Natural killer cell (primary cell): Measurements from ENCODE around the gene KIAA2012. TPM values are rescaled to one million over a fixed set of nuclear protein-coding genes. Genes with fewer than 3 reads are reported as not detected.
"Not testable (repeated sequence)": the region's sequence is repeated elsewhere in the genome, so short reads cannot be mapped to it uniquely, and the experiment has no call there.

Experiments
- ATAC-seq, 3 donors: fragments of 150-1000 bp in 2 of 3; fragments of 200-7000 bp in 1 of 3; cut with Tn5 transposase; 1 replicate in 1 of 3; 2 replicates in 2 of 3; pipeline ENCODE4 v1.10.0; 2021; ENCODE audit warnings: mild to moderate bottlenecking in 2 of 3, moderate library complexity in 2 of 3
- DNase-seq, 2 donors: peaks; one replicate each; pipeline versions ENCODE4 v3.0.0 to v3.0.0-alpha.2; 2013 to 2021; ENCODE audit warnings: mixed read lengths in 1 of 2
- H3K27ac ChIP-seq: one replicate; pipeline ENCODE4 v1.5.1; 2013; ENCODE audit warnings: mild to moderate bottlenecking, low read length
- H3K27me3 ChIP-seq: one replicate; pipeline ENCODE4 v1.6.1; 2013; ENCODE audit warnings: low read length; ENCODE audit not compliant: control insufficient read depth, insufficient read depth
- H3K36me3 ChIP-seq: one replicate; pipeline ENCODE4 v1.6.1; 2013; ENCODE audit warnings: low read length; ENCODE audit not compliant: control insufficient read depth, insufficient read depth
- H3K4me1 ChIP-seq: one replicate; pipeline ENCODE4 v1.6.1; 2013; ENCODE audit warnings: low read length; ENCODE audit not compliant: control insufficient read depth, insufficient read depth
- H3K4me3 ChIP-seq: one replicate; pipeline ENCODE4 v1.5.1; 2013; ENCODE audit warnings: low read length
- H3K9me3 ChIP-seq: one replicate; pipeline ENCODE4 v1.6.1; 2013; ENCODE audit warnings: low read length; ENCODE audit not compliant: control insufficient read depth, insufficient read depth
- H3K27ac Mint-ChIP-seq, 2 donors: one replicate each; pipeline ENCODE4 v1.8.0; 2022; ENCODE audit warnings: mild to moderate bottlenecking in 2 of 2, mixed read lengths in 2 of 2, moderate library complexity in 1 of 2
- H3K27me3 Mint-ChIP-seq, 2 donors: one replicate each; pipeline ENCODE4 v1.8.0; 2022; ENCODE audit warnings: low read depth in 2 of 2, mixed read lengths in 2 of 2
- H3K36me3 Mint-ChIP-seq: one replicate; pipeline ENCODE4 v1.8.0; 2022; ENCODE audit warnings: mixed read lengths
- H3K4me1 Mint-ChIP-seq, 2 donors: one replicate each; pipeline ENCODE4 v1.8.0; 2022; ENCODE audit warnings: mixed read lengths in 2 of 2
- H3K4me3 Mint-ChIP-seq: one replicate; pipeline ENCODE4 v1.8.0; 2022; ENCODE audit warnings: mild to moderate bottlenecking, moderate library complexity, mixed read lengths
- H3K9me3 Mint-ChIP-seq, 2 donors: one replicate each; pipeline ENCODE4 v1.8.0; 2022; ENCODE audit warnings: mixed read lengths in 2 of 2
- WGBS: methylation state at CpG from one replicate; pipeline ENCODE4 v1.1.7; 2013; ENCODE audit warnings: missing lambda C conversion rate; ENCODE audit not compliant: insufficient coverage; 5-methylcytosine and 5-hydroxymethylcytosine counted together
- intact Hi-C: fragments of 100-400 bp; cut with micrococcal nuclease; formaldehyde crosslinking; loops from one replicate; pipeline ENCODE4 v1.14.2; 2022
- total RNA-seq, 4 donors: library from RNA; stranded (reverse); fragments of 120-200 nt in 1 of 4; gene quantifications; one replicate each; pipeline versions ENCODE4 v1.2.3 to v1.2.4, GENCODE V29; 2013 to 2022
- TF ChIP-seq, protein P1 (sequence below): fragments of 200-600 bp; IDR thresholded peaks from one replicate; pipeline ENCODE4 v1.8.0; 2022; ENCODE audit warnings: antibody characterized with exemption

Gene KIAA2012
- total RNA-seq, 3 donors from 2014 or later (not counting 1 experiment from before 2014, with no cell fraction given) = not detected

DNA sequence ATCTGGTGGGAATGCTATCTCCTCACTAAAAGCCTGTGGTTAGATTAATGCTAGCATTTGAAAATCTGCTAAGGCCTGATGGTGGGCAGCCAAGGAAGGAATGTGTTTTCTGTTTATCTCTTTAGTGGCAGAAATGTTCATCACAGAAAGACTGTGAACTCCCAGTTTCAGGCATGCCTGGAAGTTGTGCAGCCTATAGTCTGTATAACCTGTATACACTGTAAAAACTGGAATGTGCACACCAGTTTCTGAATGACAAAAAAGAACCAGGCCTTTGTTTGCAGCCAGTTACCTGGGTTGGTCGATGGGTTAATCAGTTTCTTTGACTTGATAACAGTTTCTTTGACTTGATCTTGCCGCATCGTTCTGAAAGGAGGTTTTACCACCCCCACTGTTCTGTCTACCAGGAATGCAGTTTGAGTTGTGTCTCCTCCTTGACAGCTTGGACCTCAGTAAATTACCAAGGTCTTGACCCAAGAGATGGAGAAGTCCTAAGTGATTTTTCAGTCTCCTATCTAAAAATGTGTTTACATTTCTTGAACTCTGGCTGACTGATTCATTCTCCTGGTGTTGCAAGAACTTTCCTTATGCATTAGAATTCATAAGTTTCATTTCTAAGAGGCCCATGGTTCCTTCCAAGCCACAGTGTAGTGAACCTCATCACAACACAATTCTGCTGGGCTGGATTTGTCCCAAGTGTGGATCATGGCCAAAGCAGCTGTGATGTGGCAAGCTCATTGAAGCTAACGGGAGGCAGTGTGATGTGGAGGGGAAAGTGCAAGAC is 62.2 kb downstream of the KIAA2012 start:
- WGBS = 86% methylated on average over 4 of the region's 4 CpGs
- H3K27ac Mint-ChIP-seq = no peak overlapping the region
- Histone ChIP-seq H3K36me3 (no peaks in the 10 kb centered on the region), H3K4me1 (no peaks in the 10 kb centered on the region), H3K9me3 (no peaks in the 10 kb centered on the region), H3K4me3 (no peak overlapping the region), H3K27me3 (no peaks in the 10 kb centered on the region), H3K27ac (no peak overlapping the region)
- H3K36me3 Mint-ChIP-seq = no peaks in the 10 kb centered on the region
- no peak overlapping the region for H3K4me3 Mint-ChIP-seq
- no peaks in the 10 kb centered on the region for H3K9me3 Mint-ChIP-seq
- DNase-seq (no peak), ATAC-seq (no peak)
- H3K27me3 Mint-ChIP-seq = peaks cover 0 to 5% of the 10 kb centered on the region in 2 donors
- H3K4me1 Mint-ChIP-seq = no peaks in the 10 kb centered on the region
- TF ChIP-seq, protein P1, sequence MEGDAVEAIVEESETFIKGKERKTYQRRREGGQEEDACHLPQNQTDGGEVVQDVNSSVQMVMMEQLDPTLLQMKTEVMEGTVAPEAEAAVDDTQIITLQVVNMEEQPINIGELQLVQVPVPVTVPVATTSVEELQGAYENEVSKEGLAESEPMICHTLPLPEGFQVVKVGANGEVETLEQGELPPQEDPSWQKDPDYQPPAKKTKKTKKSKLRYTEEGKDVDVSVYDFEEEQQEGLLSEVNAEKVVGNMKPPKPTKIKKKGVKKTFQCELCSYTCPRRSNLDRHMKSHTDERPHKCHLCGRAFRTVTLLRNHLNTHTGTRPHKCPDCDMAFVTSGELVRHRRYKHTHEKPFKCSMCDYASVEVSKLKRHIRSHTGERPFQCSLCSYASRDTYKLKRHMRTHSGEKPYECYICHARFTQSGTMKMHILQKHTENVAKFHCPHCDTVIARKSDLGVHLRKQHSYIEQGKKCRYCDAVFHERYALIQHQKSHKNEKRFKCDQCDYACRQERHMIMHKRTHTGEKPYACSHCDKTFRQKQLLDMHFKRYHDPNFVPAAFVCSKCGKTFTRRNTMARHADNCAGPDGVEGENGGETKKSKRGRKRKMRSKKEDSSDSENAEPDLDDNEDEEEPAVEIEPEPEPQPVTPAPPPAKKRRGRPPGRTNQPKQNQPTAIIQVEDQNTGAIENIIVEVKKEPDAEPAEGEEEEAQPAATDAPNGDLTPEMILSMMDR = no peak
- intact Hi-C loops = no loop called here

DNA sequence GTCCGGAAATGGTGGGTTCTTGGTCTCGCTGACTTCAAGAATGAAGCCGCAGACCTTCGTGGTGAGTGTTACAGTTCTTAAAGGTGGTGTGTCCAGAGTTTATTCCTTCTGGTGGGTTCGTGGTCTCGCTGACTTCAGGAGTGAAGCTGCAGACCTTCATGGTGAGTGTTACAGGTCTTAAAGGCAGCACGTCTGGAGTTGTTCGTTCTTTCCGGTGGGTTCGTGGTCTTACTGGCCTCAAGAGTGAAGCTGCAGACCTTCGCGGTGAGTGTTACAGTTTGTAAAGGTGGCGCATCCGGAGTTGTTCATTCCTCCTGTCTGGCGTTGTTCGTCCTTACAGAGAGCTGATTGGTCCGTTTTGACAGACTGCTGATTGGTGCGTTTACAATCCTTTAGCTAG is 63.0 kb downstream of the KIAA2012 start:
- H3K27ac ChIP-seq, H3K4me3 Mint-ChIP-seq, H3K9me3 Mint-ChIP-seq, DNase-seq, H3K36me3 ChIP-seq, H3K36me3 Mint-ChIP-seq, H3K27me3 Mint-ChIP-seq, H3K4me3 ChIP-seq, H3K27ac Mint-ChIP-seq, H3K9me3 ChIP-seq, H3K4me1 ChIP-seq, intact Hi-C loops, H3K27me3 ChIP-seq, ATAC-seq, H3K4me1 Mint-ChIP-seq: not testable (repeated sequence)
- 81% methylated on average over 18 of the region's 18 CpGs for WGBS

DNA sequence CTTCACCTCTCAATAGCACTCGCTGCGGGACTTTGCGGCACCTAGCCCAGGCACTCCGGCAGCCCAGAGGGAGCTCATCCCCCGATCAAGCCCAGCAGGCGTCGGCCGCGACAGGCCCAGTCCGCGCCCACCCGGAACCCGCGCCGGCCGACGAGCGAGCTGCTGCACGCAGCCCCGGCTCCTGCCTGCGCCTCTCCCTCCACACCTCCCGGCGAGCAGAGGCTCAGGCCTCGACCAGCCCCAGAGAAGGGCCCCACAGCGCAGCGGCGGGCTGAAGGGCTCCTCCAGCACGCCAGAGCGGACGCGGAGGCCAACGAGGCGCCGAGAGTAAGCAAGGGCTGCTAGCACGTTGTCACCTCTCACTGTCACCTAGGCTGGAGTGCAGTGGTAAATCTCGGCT is 63.5 kb downstream of the KIAA2012 start:
- H3K9me3 Mint-ChIP-seq = no peaks in the 10 kb centered on the region
- H3K27me3 Mint-ChIP-seq = peaks cover 0 to 5% of the 10 kb centered on the region in 2 donors
- H3K4me1 Mint-ChIP-seq = no peaks in the 10 kb centered on the region
- DNase-seq (no peak), ATAC-seq (no peak)
- no peak overlapping the region for H3K27ac ChIP-seq
- no peak overlapping the region for H3K27ac Mint-ChIP-seq
- H3K4me3 ChIP-seq = no peak overlapping the region
- intact Hi-C loops = no loop called here
- no peaks in the 10 kb centered on the region for H3K9me3 ChIP-seq
- H3K36me3 ChIP-seq = no peaks in the 10 kb centered on the region
- no peaks in the 10 kb centered on the region for H3K27me3 ChIP-seq
- TF ChIP-seq, protein P1 = no peak
- no peaks in the 10 kb centered on the region for H3K4me1 ChIP-seq
- H3K36me3 Mint-ChIP-seq = no peaks in the 10 kb centered on the region
- no peak overlapping the region for H3K4me3 Mint-ChIP-seq
- 95% methylated on average over 36 of the region's 36 CpGs for WGBS

DNA sequence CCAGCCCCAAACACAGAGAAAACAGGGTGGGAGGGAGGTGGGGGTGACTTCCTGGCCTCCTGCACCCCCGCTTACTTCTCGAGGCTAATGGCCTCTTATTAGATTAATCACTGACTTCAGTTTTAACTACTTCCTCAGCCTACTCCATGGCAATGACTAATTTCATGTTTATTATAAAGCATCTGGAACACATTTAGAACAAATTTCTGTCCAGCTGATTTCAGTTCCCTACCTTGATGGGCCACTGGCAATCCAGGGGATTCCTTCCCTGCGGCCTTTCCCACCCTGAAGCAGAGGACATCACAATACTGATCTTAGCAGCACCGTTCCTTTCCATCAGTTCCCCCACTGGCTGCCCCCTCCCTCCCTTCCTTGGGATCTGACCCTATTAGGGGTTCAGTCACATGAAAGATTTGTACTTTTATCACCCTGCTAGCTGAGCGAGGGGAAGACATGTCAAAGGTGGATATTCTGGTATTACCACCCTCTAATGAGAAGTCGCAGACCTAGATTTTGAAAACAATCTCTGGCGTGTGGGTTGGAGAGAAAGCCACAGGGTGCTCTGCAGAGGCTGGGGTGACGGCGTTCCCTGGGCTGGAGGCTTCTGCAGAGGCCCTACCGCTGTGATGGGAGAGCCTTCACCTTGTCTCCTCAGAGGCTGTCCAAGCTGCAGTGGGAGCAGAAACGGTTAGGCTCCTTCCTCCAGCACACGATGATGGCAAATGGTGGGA is 67.6 kb downstream of the KIAA2012 start:
- Histone ChIP-seq H3K36me3 (no peaks in the 10 kb centered on the region), H3K9me3 (no peaks in the 10 kb centered on the region), H3K4me1 (no peaks in the 10 kb centered on the region), H3K4me3 (no peak overlapping the region), H3K27me3 (no peaks in the 10 kb centered on the region), H3K27ac (no peak overlapping the region)
- Mint-ChIP-seq H3K27me3 (peaks cover 0 to 5% of the 10 kb centered on the region in 2 donors), H3K4me1 (no peaks in the 10 kb centered on the region), H3K36me3 (no peaks in the 10 kb centered on the region), H3K9me3 (no peaks in the 10 kb centered on the region), H3K27ac (no peak overlapping the region), H3K4me3 (no peak overlapping the region)
- intact Hi-C loops = no loop called here
- DNase-seq = no peak
- WGBS = 80% methylated on average over 12 of the region's 12 CpGs
- TF ChIP-seq, protein P1 = no peak
- no peak for ATAC-seq
